ENCODE measurements around the gene TBX2. TPM values are rescaled to one million over a fixed set of nuclear protein-coding genes. Genes with fewer than 3 reads are reported as not detected.
A peak's percentile ranks its signal among the peaks of the same experiment; 100 is the strongest.

Gene TBX2
- total and polyA plus RNA-seq, 2 of the 4 experiments (the other 2 are of a cell fraction): 20.1 to 64.1 TPM

GRCh38 chr17:61415374-61416210 is 15.9 kb downstream of the TBX2 start:
- H3K23ac ChIP-seq (ENCODE audit: low read depth, low read length): peak overlapping the region; percentile 36
- intact Hi-C loops (cut with micrococcal nuclease) (no loop called here), dilution Hi-C loops (cut with HindIII; ENCODE audit: low sequenced_read_pairs, unreplicated experiment) (no loop called here), in situ Hi-C loops (cut with MboI; ENCODE audit: low sequenced_read_pairs) (no loop called here)
- ATAC-seq (ENCODE audit: low read depth) (no peak), DNase-seq (peak; percentile 37)
- ChIA-PET POLR2A (ENCODE audit: unreplicated experiment) (no interaction called here), CTCF (interaction anchor here (0.6 kb wide), 1 partner anchor 11 kb away, joined by 3 read pairs; no protein-coding TSS in a partner anchor)
- no CpG with 5 or more reads among the region's 6 CpGs for WGBS, 2 experiments (ENCODE audit: extremely low coverage in 2 of 2, insufficient read length in 1 of 2)
- peak overlapping the region; percentile 23 for H2BK5ac ChIP-seq (ENCODE audit: low read depth, low read length, poor library complexity, severe bottlenecking)
- peak overlapping the region; percentile 59 for H4K5ac ChIP-seq (ENCODE audit: low read depth, low read length)
- peaks cover 5% of the 10 kb centered on the region; the same call in 1 of the 2 replicates for H3K27me3 ChIP-seq (ENCODE audit: control insufficient read depth, insufficient read depth, low read length)
- H3K79me1 ChIP-seq (ENCODE audit: low read depth in 1 of 2, low read length in 2 of 2): peaks cover 9 to 37% of the 10 kb centered on the region in 2 experiments; a peak in 3 of 4 replicates
- no TSS peak for BruUV-seq (replicated peaks)
- H3K4me3 ChIP-seq (ENCODE audit: insufficient read depth, low read depth, low read length): no peak overlapping the region
- H2AFZ ChIP-seq (replicated peaks; ENCODE audit: low read length, poor library complexity): peak overlapping the region; percentile 93
- peak overlapping the region; percentile 60 for H2AK5ac ChIP-seq (ENCODE audit: low read depth, low read length)
- peaks cover 20% of the 10 kb centered on the region for H3K4me1 ChIP-seq (ENCODE audit: control insufficient read depth, insufficient read depth, low read length)
- no peak overlapping the region for H3K9ac ChIP-seq (ENCODE audit: low read depth, low read length)
- peak overlapping the region; percentile 83 to 84; a peak in 3 of 4 replicates for H4K8ac ChIP-seq (ENCODE audit: low read depth in 2 of 2, low read length in 2 of 2)
- peak overlapping the region; percentile 59 for H3K4ac ChIP-seq (ENCODE audit: low read depth, low read length)
- 0 out of 2 replicates have a peak overlapping the region, but pooled peaks have one; percentile 44 for H4K91ac ChIP-seq (ENCODE audit: insufficient read depth, low read depth, low read length)
- 0 out of 2 replicates have a peak overlapping the region, but pooled peaks have one; percentile 8 for H2BK20ac ChIP-seq (ENCODE audit: low read depth, low read length)
- H3K27ac ChIP-seq (ENCODE audit: insufficient read depth, low read length): peak overlapping the region; percentile 21; the same call in 1 of the 2 replicates
- no peaks in the 10 kb centered on the region; the same call in 1 of the 2 replicates for H3K9me1 ChIP-seq (ENCODE audit: insufficient read depth, low read length)
- H4K20me1 ChIP-seq (ENCODE audit: insufficient read depth, low read length): no peaks in the 10 kb centered on the region
- no peak overlapping the region for H3K4me2 ChIP-seq (ENCODE audit: low read depth, low read length)
- no peaks in the 10 kb centered on the region for H3K36me3 ChIP-seq (ENCODE audit: control insufficient read depth, insufficient read depth, low read length)
- H3K18ac ChIP-seq (ENCODE audit: low read depth, low read length): 0 out of 2 replicates have a peak overlapping the region, but pooled peaks have one; percentile 20
- TF ChIP-seq SMC3 (IDR thresholded peaks at IDR 0.05; ENCODE audit: low read depth, low read length): no peak
- TF ChIP-seq, protein P1, sequence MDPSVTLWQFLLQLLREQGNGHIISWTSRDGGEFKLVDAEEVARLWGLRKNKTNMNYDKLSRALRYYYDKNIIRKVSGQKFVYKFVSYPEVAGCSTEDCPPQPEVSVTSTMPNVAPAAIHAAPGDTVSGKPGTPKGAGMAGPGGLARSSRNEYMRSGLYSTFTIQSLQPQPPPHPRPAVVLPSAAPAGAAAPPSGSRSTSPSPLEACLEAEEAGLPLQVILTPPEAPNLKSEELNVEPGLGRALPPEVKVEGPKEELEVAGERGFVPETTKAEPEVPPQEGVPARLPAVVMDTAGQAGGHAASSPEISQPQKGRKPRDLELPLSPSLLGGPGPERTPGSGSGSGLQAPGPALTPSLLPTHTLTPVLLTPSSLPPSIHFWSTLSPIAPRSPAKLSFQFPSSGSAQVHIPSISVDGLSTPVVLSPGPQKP (IDR thresholded peaks at IDR 0.05; ENCODE audit: borderline replicate concordance, low read depth, low read length): no peak
- no peak for TF ChIP-seq MAFK (IDR thresholded peaks at IDR 0.05; ENCODE audit: low read depth, low read length)
- TF ChIP-seq NFE2L2 (IDR thresholded peaks at IDR 0.05; ENCODE audit: low read depth, low read length): no peak
- TF ChIP-seq, protein P2, sequence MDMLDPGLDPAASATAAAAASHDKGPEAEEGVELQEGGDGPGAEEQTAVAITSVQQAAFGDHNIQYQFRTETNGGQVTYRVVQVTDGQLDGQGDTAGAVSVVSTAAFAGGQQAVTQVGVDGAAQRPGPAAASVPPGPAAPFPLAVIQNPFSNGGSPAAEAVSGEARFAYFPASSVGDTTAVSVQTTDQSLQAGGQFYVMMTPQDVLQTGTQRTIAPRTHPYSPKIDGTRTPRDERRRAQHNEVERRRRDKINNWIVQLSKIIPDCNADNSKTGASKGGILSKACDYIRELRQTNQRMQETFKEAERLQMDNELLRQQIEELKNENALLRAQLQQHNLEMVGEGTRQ (IDR thresholded peaks at IDR 0.05; ENCODE audit: low read depth, low read length): no peak
- TF ChIP-seq CHD1 (IDR thresholded peaks at IDR 0.05; ENCODE audit: low read depth, low read length): no peak
- no peak for TF ChIP-seq CTCF (conservative IDR thresholded peaks at IDR 0.05; ENCODE audit: low read depth, low read length)
- no peak for TF ChIP-seq BHLHE40 (IDR thresholded peaks at IDR 0.05; ENCODE audit: low read depth, low read length)
- TF ChIP-seq MXI1 (IDR thresholded peaks at IDR 0.05; ENCODE audit: borderline replicate concordance, low read depth, low read length): no peak
- no peak for TF ChIP-seq POLR2A (IDR thresholded peaks at IDR 0.05; ENCODE audit: low read depth, low read length)
- TF ChIP-seq FOS (IDR thresholded peaks at IDR 0.05; ENCODE audit: low read depth, low read length): no peak
- TF ChIP-seq CEBPB (IDR thresholded peaks at IDR 0.05; ENCODE audit: low read depth, low read length): no peak
- TF ChIP-seq RCOR1 (IDR thresholded peaks at IDR 0.05; ENCODE audit: insufficient replicate concordance, low read length): no peak
- no peak for TF ChIP-seq RAD21 (IDR thresholded peaks at IDR 0.05; ENCODE audit: low read length)
- no peak overlapping the region for H2BK120ac ChIP-seq (ENCODE audit: low read depth, low read length)
- H3K14ac ChIP-seq (replicated peaks; ENCODE audit: low read depth, low read length): no peak overlapping the region; the same call in 1 of the 2 replicates
- H2AK9ac ChIP-seq (replicated peaks; ENCODE audit: low read depth, low read length, poor library complexity): peak overlapping the region; percentile 43
- H3K9me3 ChIP-seq (ENCODE audit: control insufficient read depth, insufficient read depth, low read length): no peaks in the 10 kb centered on the region
- no peak overlapping the region for H2BK15ac ChIP-seq (ENCODE audit: low read depth, low read length)
- H3K56ac ChIP-seq (ENCODE audit: extremely low read depth, insufficient read depth, low read length): no peak overlapping the region
